HEK293 (cell line): ENCODE measurements around the gene SYTL3.

Source experiments
- ZBTB1 ChIP-seq: fragments of 450-650 bp; formaldehyde crosslinking; IDR thresholded peaks from 2 replicates; pipeline ENCODE4 v1.5.1; 2016; ENCODE audit warnings: missing biosample characterization, missing genetic modification characterization
- ZNF121 ChIP-seq: fragments of 450-650 bp; formaldehyde crosslinking; IDR thresholded peaks from 2 replicates; pipeline ENCODE4 v1.5.1; 2016; ENCODE audit warnings: missing biosample characterization, missing genetic modification characterization
- ZNF600 ChIP-seq: fragments of 450-650 bp; formaldehyde crosslinking; IDR thresholded peaks from 2 replicates; pipeline ENCODE4 v1.5.1; 2016; ENCODE audit warnings: missing biosample characterization, missing genetic modification characterization
- TF ChIP-seq, protein P1 (sequence below): fragments of 450-650 bp; formaldehyde crosslinking; IDR thresholded peaks from 2 replicates; pipeline ENCODE4 v1.5.1; 2016; ENCODE audit warnings: missing biosample characterization, missing genetic modification characterization
- TF ChIP-seq, protein P2 (sequence below): sonication (generic); formaldehyde crosslinking; IDR thresholded peaks from 2 replicates; pipeline ENCODE4 v1.8.1; 2022; ENCODE audit warnings: mild to moderate bottlenecking, moderate library complexity, missing genetic modification reagents

GRCh38 chr6:158640519-158640918, 9.3 kb upstream of the SYTL3 start:
- TF ChIP-seq ZBTB1 (no peak), ZNF121 (tag by site-specific recombination) (no peak), ZNF600 (peak; percentile 55; the same call in 1 of the 2 replicates)
- TF ChIP-seq, protein P1, sequence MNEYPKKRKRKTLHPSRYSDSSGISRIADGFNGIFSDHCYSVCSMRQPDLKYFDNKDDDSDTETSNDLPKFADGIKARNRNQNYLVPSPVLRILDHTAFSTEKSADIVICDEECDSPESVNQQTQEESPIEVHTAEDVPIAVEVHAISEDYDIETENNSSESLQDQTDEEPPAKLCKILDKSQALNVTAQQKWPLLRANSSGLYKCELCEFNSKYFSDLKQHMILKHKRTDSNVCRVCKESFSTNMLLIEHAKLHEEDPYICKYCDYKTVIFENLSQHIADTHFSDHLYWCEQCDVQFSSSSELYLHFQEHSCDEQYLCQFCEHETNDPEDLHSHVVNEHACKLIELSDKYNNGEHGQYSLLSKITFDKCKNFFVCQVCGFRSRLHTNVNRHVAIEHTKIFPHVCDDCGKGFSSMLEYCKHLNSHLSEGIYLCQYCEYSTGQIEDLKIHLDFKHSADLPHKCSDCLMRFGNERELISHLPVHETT = no peak
- TF ChIP-seq, protein P2, sequence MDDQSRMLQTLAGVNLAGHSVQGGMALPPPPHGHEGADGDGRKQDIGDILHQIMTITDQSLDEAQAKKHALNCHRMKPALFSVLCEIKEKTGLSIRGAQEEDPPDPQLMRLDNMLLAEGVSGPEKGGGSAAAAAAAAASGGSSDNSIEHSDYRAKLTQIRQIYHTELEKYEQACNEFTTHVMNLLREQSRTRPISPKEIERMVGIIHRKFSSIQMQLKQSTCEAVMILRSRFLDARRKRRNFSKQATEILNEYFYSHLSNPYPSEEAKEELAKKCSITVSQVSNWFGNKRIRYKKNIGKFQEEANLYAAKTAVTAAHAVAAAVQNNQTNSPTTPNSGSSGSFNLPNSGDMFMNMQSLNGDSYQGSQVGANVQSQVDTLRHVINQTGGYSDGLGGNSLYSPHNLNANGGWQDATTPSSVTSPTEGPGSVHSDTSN (CRISPR knock-in tag) = no peak
